ENCODE results near the gene MGAT3.

MGAT3 gene

DNA sequence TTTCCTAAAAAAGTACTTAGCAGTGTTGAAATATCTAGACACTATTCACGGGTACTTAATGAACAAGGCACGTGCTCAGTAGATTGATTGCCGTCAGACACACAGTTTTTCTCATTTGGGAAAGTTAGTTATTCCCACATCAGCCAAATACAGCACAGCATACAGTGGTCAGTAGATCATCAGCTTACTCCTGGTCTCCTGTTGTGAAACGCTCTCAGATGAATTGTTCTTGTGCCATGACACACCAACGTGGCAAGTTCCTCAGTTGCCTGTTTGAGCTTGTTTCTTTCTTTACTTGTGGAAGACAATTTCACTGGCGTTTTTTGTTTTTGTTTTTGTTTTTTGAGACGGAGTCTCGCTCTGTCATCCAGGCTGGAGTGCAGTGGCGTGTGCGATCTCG is 48.6 kb upstream of the MGAT3 start:
- ChIA-PET POLR2A (interaction anchor here (1.0 kb wide), 1 partner anchor 9 kb away, joined by 3 read pairs; the partner anchor contains the start of gene TAB1), CTCF (interaction anchor here (0.6 to 0.9 kb wide), 2 partner anchors 9 to 71 kb away, joined by 3 read pairs; partner anchors contain the start of gene TAB1)
- Histone ChIP-seq H3K4me3 (ENCODE audit: low read depth, low read length) (no peak overlapping the region), H3K27ac (ENCODE audit: extremely low read depth, low read depth, low read length) (no peak overlapping the region), H3K9me3 (ENCODE audit: control insufficient read depth, insufficient read depth, low read depth, low read length) (no peaks in the 10 kb centered on the region), H3K36me3 (ENCODE audit: control insufficient read depth in 2 of 2, insufficient read depth in 1 of 2, low read length in 2 of 2) (peaks cover 0 to 11% of the 10 kb centered on the region in 2 experiments; a peak in 2 of 3 replicates), H3K4me1 (ENCODE audit: control insufficient read depth, insufficient read depth, low read length) (no peaks in the 10 kb centered on the region)
- TF ChIP-seq GLI2 (tag by site-specific recombination; IDR thresholded peaks at IDR 0.05; ENCODE audit: borderline replicate concordance, low read depth) (no peak), ZNF549 (tag by site-specific recombination; IDR thresholded peaks at IDR 0.05) (no peak)

GRCh38 chr22:39408807-39409206 is 48.0 kb upstream of the MGAT3 start:
- Histone ChIP-seq H3K4me1 (ENCODE audit: control insufficient read depth, insufficient read depth, low read length) (no peaks in the 10 kb centered on the region), H3K4me3 (ENCODE audit: low read depth, low read length) (no peak overlapping the region), H3K9me3 (ENCODE audit: control insufficient read depth, insufficient read depth, low read depth, low read length) (no peaks in the 10 kb centered on the region), H3K27ac (ENCODE audit: extremely low read depth, low read depth, low read length) (no peak overlapping the region), H3K36me3 (ENCODE audit: control insufficient read depth in 2 of 2, insufficient read depth in 1 of 2, low read length in 2 of 2) (peaks cover 0 to 11% of the 10 kb centered on the region in 2 experiments; a peak in 2 of 3 replicates)
- POLR2A ChIA-PET, result interaction anchor here (1.0 kb wide), 1 partner anchor 10 kb away, joined by 3 read pairs; the partner anchor contains the start of gene TAB1
- TF ChIP-seq, protein P1, sequence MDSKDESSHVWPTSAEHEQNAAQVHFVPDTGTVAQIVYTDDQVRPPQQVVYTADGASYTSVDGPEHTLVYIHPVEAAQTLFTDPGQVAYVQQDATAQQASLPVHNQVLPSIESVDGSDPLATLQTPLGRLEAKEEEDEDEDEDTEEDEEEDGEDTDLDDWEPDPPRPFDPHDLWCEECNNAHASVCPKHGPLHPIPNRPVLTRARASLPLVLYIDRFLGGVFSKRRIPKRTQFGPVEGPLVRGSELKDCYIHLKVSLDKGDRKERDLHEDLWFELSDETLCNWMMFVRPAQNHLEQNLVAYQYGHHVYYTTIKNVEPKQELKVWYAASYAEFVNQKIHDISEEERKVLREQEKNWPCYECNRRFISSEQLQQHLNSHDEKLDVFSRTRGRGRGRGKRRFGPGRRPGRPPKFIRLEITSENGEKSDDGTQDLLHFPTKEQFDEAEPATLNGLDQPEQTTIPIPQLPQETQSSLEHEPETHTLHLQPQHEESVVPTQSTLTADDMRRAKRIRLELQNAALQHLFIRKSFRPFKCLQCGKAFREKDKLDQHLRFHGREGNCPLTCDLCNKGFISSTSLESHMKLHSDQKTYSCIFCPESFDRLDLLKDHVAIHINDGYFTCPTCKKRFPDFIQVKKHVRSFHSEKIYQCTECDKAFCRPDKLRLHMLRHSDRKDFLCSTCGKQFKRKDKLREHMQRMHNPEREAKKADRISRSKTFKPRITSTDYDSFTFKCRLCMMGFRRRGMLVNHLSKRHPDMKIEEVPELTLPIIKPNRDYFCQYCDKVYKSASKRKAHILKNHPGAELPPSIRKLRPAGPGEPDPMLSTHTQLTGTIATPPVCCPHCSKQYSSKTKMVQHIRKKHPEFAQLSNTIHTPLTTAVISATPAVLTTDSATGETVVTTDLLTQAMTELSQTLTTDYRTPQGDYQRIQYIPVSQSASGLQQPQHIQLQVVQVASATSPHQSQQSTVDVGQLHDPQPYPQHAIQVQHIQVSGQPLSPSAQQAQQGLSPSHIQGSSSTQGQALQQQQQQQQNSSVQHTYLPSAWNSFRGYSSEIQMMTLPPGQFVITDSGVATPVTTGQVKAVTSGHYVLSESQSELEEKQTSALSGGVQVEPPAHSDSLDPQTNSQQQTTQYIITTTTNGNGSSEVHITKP (tag by site-specific recombination; IDR thresholded peaks at IDR 0.05), result no peak
- no peak for TF ChIP-seq ZNF18 (tag by site-specific recombination; IDR thresholded peaks at IDR 0.05)
- TF ChIP-seq ZNF768 (tag by site-specific recombination; IDR thresholded peaks at IDR 0.05), result no peak
- no peak for TF ChIP-seq ZSCAN23 (tag by site-specific recombination; IDR thresholded peaks at IDR 0.05)
- TF ChIP-seq ZNF366 (tag by site-specific recombination; conservative IDR thresholded peaks at IDR 0.05), result no peak
- no peak for TF ChIP-seq GLI4 (tag by site-specific recombination; IDR thresholded peaks at IDR 0.05)
- TF ChIP-seq ZNF37A (tag by site-specific recombination; IDR thresholded peaks at IDR 0.05), result no peak
- CTCF ChIA-PET, result interaction anchor here (0.9 kb wide), 1 partner anchor 9 kb away, joined by 3 read pairs; the partner anchor contains the start of gene TAB1

DNA sequence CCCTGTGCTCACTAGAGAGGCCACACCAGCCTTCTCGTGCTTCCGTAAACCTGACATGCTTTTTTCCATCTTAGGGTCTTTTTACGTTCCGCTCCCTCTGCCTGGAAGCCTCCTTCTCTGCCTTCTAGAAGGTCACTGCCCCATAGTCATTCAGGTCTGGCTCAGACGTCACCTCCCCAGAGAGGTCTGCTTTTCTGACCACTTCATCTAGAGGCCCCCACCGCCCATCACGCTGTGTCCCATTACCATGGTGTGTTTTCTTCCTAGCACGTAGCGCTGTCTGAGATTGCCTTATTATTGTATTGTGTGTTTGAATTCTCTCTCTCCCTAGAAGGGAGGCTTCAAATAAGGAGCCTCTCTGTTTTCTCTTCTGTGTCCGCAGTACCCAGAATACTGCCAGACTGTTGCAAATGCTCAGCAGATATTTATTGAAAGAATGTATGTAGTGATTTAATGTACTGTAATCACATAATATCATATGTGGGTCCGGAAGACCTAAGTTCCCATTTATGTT is 47.2 kb upstream of the MGAT3 start:
- ChIA-PET POLR2A (no interaction called here), CTCF (no interaction called here)
- TF ChIP-seq ZSCAN30 (tag by site-specific recombination; IDR thresholded peaks at IDR 0.05) (no peak), ZNF214 (tag by site-specific recombination; IDR thresholded peaks at IDR 0.05; ENCODE audit: borderline replicate concordance) (no peak), ZNF311 (tag by site-specific recombination; IDR thresholded peaks at IDR 0.05; ENCODE audit: borderline replicate concordance) (no peak), ZFP69B (tag by site-specific recombination; IDR thresholded peaks at IDR 0.05) (no peak), ZNF302 (tag by site-specific recombination; IDR thresholded peaks at IDR 0.05; ENCODE audit: low read depth) (no peak)
- TF ChIP-seq, protein P2, sequence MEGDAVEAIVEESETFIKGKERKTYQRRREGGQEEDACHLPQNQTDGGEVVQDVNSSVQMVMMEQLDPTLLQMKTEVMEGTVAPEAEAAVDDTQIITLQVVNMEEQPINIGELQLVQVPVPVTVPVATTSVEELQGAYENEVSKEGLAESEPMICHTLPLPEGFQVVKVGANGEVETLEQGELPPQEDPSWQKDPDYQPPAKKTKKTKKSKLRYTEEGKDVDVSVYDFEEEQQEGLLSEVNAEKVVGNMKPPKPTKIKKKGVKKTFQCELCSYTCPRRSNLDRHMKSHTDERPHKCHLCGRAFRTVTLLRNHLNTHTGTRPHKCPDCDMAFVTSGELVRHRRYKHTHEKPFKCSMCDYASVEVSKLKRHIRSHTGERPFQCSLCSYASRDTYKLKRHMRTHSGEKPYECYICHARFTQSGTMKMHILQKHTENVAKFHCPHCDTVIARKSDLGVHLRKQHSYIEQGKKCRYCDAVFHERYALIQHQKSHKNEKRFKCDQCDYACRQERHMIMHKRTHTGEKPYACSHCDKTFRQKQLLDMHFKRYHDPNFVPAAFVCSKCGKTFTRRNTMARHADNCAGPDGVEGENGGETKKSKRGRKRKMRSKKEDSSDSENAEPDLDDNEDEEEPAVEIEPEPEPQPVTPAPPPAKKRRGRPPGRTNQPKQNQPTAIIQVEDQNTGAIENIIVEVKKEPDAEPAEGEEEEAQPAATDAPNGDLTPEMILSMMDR (tag by site-specific recombination; IDR thresholded peaks at IDR 0.05), result no peak
- TF ChIP-seq, protein P3, sequence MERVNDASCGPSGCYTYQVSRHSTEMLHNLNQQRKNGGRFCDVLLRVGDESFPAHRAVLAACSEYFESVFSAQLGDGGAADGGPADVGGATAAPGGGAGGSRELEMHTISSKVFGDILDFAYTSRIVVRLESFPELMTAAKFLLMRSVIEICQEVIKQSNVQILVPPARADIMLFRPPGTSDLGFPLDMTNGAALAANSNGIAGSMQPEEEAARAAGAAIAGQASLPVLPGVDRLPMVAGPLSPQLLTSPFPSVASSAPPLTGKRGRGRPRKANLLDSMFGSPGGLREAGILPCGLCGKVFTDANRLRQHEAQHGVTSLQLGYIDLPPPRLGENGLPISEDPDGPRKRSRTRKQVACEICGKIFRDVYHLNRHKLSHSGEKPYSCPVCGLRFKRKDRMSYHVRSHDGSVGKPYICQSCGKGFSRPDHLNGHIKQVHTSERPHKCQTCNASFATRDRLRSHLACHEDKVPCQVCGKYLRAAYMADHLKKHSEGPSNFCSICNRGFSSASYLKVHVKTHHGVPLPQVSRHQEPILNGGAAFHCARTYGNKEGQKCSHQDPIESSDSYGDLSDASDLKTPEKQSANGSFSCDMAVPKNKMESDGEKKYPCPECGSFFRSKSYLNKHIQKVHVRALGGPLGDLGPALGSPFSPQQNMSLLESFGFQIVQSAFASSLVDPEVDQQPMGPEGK (tag by site-specific recombination; IDR thresholded peaks at IDR 0.05), result no peak
- TF ChIP-seq, protein P4, sequence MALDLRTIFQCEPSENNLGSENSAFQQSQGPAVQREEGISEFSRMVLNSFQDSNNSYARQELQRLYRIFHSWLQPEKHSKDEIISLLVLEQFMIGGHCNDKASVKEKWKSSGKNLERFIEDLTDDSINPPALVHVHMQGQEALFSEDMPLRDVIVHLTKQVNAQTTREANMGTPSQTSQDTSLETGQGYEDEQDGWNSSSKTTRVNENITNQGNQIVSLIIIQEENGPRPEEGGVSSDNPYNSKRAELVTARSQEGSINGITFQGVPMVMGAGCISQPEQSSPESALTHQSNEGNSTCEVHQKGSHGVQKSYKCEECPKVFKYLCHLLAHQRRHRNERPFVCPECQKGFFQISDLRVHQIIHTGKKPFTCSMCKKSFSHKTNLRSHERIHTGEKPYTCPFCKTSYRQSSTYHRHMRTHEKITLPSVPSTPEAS (tag by site-specific recombination; IDR thresholded peaks at IDR 0.05), result no peak

More for the DNA sequence above, 47.2 kb upstream of the MGAT3 start:
- Histone ChIP-seq H3K4me3 (ENCODE audit: low read depth, low read length) (no peak overlapping the region), H3K36me3 (ENCODE audit: control insufficient read depth in 2 of 2, insufficient read depth in 1 of 2, low read length in 2 of 2) (peaks cover 0 to 7% of the 10 kb centered on the region in 2 experiments; a peak in 1 of 3 replicates), H3K4me1 (ENCODE audit: control insufficient read depth, insufficient read depth, low read length) (no peaks in the 10 kb centered on the region), H3K9me3 (ENCODE audit: control insufficient read depth, insufficient read depth, low read depth, low read length) (no peaks in the 10 kb centered on the region), H3K27ac (ENCODE audit: extremely low read depth, low read depth, low read length) (no peak overlapping the region)
